ENCODE results near the gene REPS2.

REPS2 gene

DNA sequence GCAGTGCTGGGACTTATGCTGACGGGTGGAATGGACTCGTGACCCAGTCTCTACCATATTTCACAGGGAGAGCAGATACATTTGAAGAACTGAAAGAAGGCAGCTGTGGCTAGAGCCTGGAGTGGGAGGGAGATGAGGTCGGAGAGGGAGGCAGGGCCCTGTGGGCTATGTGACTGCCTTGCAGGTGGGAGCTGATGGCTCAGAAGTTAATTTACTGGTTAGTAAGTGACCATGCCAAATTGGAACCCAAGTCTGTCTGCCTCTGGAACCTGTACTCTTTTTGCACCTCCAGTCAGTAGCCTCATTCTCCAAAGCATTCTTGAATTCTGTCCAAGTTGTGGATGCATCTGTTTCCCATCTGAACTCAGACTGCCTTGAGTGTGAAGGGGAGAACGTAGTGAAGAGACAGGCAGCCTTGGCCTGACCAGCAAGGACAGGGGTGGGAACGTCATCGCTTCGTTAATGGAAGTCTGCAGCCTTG lies 92.3 kb downstream of the REPS2 start:
- DNase-seq: no peak

DNA sequence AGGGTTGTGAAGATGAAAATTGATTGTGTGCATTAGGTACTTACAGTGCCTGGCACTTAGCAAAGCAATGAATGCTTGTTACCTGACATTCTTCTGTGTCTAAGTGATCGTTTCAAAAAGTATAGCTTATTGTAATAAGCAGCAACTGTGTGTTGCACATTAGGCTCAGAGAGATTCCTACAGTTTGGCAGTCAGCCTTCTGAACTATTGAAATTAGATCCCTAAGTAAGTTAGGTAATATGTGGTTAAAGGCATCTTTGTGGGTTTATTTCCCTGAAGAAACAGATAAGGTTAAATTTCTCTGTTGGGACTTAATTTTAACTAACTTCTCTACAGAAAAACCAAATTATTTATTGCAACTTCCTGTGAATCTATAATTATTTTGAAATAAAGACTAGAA lies 93.4 kb downstream of the REPS2 start:
- no peak for DNase-seq

DNA sequence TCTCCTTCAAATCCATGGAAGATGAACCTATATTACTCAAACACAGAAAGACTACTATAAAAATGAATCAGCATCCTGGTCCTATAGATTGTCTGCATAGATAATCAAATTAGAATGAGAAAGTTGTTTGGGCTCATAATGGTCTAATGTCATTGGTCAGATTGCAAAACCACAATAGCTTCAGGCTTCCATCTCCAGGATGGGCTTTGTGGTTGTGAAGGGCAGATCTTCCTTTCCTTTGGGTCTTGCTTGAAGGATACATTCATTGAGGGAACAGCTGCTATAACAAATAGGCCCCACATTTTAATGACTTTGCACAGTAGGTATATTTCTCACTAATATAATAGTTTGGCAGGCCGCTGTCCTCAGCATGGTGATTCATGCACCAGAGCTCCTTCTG lies 94.3 kb downstream of the REPS2 start:
- DNase-seq: no peak

DNA sequence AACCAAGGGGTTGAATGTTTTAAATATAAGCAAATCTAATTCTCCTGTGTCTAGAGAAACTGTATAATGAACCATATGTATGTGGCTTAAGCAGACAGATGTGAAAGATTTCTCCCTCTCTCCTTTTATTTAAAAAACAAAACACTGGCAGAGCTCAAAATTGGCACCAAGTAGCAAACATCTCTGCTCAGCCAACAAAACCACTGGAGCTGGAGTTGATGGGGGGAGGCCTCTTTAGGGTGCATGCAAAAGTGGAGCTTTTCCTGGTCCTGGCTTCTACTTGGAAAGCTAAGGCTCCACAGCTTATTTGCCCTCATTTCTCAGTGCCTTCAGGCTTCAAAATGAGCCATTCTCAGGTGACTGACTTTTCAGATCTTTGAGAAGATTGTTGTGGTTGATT lies 95.6 kb downstream of the REPS2 start:
- no peak for DNase-seq

DNA sequence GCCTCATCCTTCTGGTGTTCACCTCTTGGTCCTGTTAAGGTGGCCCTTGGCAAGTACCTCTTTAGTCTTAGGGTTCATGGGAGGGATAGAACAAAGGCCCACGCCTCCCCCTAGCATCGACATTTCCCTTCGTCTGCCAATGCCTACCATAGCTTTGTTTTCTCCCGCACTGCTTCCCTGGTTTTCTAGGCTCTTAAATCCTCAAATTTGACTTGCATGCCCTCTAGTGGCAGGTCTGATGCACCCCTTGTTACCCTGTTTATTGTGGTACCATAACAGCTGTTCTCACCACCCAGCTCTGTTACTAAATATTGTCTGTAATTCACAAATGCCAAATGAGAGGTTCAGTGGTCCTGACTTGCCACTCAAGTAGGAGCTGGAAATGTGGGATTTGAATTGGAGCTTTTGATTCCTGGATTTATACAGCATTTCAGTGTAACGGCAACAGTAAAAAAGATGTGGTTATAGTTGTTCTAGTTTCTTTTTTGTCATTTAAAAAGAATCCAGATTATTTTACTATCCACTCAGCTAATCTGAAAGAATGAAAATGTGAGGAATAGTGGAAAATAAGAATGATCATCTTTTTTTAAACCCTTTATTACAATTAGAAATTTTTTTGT lies 100.1 kb downstream of the REPS2 start:
- DNase-seq: peak; percentile 51

DNA sequence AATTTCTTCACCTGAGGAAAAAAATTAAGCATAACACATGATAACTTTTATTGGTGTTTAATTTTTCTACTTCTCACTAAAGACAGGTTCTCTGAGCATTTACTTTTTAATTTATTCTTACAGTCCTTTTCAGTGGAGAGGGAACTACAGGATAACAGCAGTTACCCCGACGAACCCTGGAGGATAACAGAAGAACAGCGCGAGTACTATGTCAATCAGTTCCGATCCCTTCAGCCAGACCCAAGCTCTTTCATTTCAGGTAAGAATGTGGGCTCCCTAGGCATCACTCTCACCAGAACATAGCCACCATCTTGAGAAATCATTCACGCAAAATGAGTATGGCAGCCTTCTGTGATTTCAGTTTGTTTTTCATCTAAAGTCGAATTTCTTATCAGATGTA lies 100.8 kb downstream of the REPS2 start:
- DNase-seq: no peak

DNA sequence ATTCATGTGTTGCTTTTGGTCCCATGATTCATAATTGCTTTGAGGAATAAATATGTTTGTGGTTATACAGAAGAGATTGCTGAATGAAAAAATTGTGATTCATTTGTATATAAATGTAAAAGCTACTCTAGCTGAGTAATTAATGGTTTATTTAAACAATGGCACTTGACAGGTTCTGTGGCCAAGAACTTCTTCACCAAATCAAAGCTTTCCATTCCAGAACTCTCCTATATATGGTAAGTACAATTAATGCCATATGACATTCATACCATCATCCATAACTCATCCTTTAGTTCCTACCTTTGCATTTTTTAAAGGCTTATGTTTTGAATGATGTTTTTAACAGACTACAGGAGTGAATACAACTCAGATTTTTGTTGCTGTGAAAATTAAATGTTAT lies 105.8 kb downstream of the REPS2 start:
- no peak for DNase-seq

DNA sequence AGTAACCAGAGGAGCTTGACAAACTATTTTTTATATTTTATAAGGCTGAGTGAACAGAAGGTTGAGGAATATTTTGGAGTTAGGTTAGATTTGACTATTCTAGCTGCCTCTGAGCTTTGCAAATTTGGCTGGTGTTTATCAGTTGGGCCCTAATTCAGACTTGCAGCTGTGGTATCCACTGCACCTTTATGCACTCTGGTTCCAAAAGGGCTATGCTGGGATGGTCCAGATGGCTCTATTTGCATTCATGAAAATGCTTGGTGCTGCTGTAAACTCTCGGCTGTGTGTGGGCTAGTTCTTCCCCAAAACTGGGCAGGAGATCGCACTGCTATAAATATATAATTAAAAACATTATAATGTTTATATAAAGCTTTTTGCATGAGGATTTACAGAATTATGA lies 106.3 kb downstream of the REPS2 start:
- DNase-seq: no peak

DNA sequence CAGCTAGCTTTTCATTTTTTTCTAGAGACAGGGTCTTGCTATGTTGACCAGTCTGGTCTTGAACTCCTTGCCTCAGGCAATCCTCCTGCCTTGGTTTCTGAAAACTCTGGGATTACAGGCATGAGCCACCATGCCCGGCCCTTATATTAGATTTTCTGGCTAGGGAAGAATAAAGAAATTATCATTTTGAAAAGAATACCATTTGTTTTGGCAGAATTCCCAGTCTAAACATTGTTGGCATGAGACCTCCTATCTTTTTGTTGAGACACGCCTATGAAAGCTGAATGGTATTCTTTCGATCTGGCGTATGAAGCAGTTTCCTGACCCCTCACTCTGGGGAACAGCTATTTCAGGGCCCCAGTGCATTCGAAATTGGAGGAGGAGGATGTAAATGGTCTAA lies 107.0 kb downstream of the REPS2 start:
- no peak for DNase-seq

DNA sequence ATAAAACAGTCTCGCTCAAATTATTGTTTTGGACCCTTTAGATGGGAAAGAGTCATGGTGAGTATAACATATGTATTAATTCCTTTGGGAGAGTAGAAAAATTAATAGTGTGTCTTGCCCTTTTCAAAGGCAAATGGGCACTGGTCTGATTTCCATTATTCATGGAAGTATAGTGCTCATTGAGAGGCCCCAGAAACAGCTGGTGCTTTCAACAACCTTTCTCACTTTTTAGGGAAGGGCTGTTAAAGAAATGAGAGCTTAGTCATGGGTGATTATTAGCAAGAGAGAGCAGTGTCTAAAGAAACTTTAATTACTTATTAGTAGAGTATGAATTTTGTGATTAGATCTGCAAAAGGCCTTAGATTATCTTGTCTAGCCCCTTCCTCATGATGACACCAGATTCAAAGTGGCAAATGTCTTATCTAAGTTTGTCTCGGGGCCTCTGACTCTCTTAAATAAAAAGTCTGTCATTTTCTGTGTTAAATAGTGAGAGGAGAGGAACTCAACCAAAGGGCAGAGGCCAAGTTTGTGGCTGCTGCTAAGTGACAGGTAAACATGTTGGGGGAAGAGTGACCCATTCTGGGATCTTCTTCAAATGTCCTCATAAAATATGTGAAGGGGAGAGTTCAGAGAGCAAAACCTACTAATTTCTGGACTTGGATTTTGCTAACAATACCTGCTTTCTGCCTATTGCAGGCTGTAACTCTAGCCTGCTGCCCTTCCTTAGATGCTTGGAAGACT lies 110.6 kb downstream of the REPS2 start:
- no peak for DNase-seq

DNA sequence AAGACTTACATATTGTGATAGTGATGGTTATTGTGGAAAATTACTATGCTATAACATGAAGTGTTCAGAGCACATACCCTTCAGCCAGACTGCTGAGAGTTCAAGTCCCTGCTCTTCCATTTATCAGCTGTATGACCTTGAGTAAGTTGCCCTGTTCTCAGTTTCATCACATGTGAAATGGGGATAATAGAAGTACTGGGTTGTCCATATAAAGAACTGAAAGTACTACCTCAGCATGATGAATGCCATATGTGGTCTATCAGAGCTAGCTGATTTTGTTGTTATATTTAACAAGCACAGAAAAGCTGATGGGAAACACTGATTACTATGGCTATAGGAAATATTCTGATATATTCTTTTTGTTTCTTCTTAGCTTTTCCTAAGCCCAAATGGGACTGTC lies 115.6 kb downstream of the REPS2 start:
- DNase-seq: no peak

DNA sequence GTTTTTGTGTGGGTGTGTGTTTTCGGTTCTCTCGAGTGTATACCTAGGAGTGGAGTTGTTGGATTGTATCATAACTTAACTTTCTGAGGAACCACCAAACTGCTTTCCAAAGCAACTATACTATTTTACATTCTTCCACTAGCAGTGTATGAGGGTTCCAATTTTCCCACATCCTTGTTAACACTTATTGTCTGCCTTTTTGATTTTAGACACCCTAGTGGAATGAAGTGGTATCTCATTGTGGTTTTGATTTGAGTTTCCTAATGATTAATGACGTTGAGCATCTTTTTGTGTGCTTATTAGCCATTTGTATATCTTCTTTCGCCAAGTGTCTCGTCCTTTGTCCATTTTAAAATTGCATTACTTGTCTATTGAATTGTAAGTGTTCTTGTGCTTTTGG lies 118.6 kb downstream of the REPS2 start:
- DNase-seq: no peak

DNA sequence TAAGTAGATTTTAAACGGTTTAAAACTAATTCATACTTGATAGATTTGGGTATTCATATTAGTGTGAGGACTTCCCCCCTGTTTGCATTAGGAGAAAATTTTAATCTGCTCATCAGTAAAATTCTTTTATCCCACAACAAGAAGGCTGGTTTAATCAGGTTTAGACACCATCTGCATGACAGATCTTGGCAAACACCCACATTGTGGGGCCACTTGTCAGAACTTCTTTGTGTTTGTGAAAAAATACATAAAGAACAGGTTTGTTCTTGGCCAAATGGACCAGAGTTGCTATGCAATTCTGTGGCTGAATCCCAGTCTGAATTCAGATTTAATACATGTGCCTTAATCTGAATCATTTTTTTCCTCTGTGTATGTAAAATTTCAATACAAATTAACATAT lies 121.1 kb downstream of the REPS2 start:
- DNase-seq: no peak

DNA sequence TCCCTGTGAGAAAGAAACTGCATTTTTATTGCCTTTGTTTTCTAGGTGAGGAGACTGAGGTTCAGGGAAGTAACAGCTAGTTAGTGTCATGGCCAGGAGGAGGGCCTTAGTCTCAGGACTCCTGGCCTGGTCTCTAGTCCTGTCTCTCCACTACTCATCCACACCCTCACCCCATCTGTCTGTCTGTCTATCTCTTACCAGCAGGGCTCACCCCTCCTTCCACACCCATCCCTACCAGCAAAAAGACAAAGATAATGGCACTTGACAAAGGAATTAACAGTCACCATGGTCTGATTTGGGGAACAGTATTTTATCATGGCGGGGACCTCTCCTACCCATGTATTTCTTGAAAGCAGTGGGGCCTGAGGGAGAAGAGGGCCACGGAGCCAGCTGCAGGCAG lies 125.8 kb downstream of the REPS2 start:
- no peak for DNase-seq

DNA sequence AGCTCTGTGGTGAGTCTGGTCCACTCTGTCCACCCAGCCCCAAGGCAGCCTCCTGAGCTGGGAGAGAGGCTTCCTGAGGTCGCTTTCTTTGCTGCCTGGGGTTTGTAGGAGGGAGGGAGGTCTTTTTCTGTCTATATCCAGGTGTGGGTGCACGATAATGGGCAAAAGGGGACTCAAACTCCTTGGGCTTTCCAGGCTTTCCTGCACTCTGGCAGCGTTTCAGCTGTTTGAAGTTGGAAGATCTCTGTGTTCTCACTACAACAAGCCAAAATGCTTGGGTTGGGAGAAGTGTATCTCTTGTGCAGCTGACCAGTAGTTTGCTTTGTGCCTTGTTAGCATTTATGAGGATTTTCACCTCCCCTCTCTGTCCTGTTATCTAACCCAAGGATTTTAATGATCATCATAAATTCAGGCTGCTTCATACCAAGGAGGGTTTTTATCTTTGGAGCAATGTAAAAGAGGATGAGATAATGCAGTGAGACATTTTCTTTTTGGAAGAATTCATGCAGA lies 126.3 kb downstream of the REPS2 start:
- no peak for DNase-seq

DNA sequence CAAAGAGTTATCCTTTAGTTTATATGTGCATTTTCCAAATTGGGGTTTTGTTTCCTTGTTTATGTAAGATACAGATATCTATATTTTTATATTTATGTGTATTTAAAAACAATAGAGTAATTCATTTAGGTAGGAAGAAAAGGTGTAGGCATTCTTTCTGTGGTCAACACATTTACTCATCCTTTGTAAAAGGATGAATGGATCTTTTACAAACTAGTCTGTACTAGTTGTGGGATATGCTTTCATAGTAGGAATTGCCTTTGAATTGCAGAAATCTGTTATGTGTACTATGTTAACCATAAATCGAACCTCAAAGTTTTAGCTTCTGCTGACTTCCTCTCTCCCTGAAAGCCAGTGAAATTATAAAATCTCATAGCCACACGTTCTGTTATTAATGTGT lies 128.5 kb downstream of the REPS2 start:
- DNase-seq: no peak

DNA sequence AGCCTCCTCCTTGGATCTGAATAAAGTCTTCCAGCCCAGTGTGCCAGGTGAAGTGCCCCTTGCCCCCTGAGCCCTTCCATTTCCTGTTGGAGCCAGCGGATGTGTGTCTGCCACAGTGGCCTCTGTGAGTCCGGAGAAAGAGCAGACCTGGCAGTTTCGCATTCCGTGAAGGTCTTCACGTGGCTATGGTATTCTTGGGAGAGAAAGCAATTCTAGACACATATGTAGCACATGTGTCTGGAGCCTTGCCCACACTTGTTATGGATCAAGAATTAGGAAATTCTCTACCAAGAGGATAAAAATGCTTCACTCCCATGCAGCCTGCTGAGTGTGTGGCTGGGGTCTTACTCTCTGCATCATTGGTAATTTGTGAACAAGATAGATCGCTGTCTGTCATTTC lies 130.9 kb downstream of the REPS2 start:
- no peak for DNase-seq

DNA sequence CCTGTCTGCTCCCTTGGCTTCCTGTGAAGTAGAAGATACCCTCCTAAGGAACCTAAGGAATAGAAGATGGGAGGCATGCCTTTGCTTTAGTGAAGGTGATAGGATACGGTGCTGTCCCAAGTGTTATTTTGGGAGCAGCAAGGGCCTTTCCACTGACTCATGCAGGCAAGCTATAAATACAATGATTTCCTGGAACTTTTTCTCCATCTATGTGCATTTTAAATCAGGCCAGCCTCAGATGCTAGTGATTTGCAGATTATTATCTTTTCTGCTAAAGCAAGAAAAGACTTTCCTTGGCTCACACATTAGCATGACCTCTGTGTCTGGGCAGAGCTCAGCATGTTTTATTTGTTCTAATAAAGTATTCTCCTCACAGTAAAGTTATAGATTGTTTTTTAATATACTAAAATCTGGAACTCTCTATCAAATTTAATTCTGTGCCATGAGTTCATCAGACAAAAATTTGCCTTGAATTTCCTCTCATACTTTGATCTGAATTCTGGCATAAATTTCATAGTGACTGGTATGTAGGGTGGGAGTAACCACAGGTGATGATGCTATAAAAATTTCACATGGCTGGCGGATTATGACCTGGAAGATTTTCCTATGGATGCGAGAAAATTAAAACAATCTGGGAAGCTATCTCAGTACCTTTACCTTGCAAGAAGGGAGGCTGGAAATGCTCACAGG lies 131.7 kb downstream of the REPS2 start:
- DNase-seq: no peak

DNA sequence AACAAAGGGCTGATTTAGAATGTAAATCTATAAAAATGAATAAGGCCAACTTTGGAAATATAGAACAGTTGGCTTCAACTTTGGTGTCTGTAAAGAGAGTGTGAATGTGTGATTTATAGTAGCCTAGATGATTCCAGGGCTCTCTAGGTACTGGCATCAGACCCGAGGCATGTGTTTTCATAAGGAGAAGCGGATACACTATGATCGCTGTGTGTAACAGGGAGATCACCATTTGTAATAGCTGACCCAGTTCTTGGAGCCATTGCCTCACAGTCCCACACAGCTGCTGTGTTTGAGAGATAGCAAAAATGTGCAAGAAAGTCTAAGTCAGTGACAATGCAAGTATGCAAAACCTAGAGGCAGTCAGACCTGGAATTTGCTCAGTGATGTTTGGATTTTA lies 135.1 kb downstream of the REPS2 start:
- no peak for DNase-seq

DNA sequence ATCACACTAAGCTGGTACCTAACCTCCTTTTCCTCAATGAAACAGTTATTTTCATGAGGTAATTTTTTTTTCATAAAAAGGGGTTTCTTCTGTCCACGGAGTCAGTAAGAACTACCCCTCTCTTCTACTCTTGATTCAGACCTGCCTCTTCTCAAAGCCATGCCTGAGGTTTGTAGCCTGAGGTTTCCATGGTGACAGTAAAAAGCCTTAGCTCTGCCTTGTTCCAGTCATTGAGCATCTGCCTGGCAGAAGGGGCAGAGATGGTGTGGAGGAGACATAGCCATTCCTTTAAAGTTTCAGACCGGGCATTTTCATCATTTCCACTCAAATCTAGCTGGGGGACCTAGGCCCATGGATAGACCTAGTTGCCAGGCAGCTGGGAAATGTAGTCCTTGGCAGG lies 135.5 kb downstream of the REPS2 start:
- no peak for DNase-seq

DNA sequence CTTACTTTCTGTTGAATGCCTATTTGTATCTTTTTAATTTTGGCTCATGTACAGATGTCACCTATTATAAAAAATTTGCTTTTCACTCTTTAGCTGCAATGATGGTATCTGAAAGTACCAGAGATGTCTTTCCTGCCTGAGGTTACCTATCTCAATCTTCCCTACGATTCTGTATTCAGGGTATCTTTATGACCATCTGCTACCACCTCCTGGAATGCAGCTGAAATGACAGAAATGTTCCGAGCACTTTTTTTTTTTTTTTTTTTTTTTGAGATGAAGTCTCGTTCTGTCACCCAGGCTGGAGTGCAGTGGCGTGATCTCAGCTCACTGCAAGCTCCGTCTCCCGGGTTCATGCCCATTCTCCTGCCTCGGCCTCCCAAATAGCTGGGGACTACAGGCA lies 136.4 kb downstream of the REPS2 start:
- no peak for DNase-seq

DNA sequence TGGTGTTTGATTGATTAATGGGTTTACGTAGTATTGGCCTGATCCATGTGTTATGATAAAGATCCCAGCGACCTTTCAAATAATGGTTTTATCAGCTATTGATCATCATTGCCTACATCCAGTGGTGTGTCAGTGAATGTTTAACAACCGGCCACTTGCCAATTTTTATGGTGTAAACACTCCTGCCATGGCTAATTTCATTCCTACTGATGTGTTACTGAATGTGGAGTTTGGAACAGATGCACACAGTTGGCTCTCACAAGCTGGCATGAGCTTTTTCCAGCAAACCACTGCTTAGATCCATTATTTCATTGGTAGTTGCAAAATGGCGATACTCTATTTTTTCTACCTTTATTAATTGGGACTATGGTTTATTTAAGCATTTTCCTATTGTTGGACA lies 139.9 kb downstream of the REPS2 start:
- DNase-seq: no peak

DNA sequence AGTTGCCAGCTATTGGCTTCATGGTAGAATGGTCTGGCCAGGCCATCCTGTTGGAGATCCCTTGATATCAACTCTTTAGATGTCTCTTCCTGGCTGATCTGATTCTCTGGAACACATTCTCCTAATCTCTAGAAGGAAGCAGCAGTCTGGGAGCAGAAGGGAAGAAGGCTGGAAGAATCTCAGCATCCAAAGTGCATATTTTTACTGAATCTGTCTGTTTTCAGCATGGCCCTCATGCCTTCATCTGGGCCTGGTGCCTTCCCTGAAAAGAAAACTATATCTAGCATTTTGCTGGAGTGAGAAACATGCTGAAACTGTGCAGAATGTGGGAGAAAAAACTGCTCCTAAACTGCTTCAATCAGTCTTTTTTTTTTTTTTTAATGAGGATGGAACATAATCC lies 148.7 kb downstream of the REPS2 start:
- DNase-seq: no peak
